ENCODE measurements around the gene PARP8. TPM values are rescaled to one million over a fixed set of nuclear protein-coding genes. Genes with fewer than 3 reads are reported as not detected.

The PARP8 gene
- total and polyA plus RNA-seq, 2 of the 8 experiments (the other 6 are each of a cell fraction or from before 2014, with no cell fraction given): 16.6 to 30.6 TPM

DNA sequence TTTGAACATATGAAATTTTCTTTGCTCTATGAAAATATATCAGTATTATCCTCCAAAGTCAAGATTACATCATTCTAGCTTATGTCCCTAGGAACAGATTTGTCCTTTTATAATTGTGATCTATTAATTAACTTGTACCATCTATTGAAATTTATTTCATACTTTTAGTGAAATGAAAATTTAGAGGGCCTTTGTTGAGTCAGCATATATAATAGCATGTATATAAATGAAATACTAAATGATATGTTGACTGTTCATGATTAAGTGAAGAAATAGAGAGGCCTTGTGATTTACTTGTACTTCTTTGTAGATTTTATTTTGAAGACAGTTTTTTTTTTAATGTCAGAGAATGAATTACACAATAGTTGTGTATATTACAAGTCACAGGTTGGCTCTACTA lies 86.4 kb downstream of the PARP8 start:
- no peaks in the 10 kb centered on the region for H3K27me3 ChIP-seq (replicated peaks in 1 of 4; ENCODE audit: control insufficient read depth in 3 of 4, extremely low read depth in 1 of 4, insufficient read depth in 3 of 4, low read length in 3 of 4)
- H2BK5ac ChIP-seq (ENCODE audit: low read depth, low read length): no peak overlapping the region
- H3K36me3 ChIP-seq (ENCODE audit: control insufficient read depth in 2 of 4, insufficient read depth in 4 of 4, low read length in 3 of 4): no peaks in the 10 kb centered on the region; a peak in 1 of 8 replicates
- no peak overlapping the region for H4K5ac ChIP-seq (ENCODE audit: insufficient read length, low read depth, low read length)
- H2BK15ac ChIP-seq (ENCODE audit: low read length): no peak overlapping the region
- CTCF ChIA-PET (ENCODE audit: partially characterized antibody): interaction anchor here (1.3 kb wide), 1 partner anchor 26 kb away, joined by 4 read pairs; no protein-coding TSS in a partner anchor
- no peak overlapping the region for H3K4me3 ChIP-seq (ENCODE audit: extremely low read depth in 1 of 4, insufficient read depth in 2 of 4, low read depth in 3 of 4, low read length in 4 of 4)
- H3K14ac ChIP-seq (ENCODE audit: insufficient read length): no peak overlapping the region
- H2AK5ac ChIP-seq (ENCODE audit: low read depth, low read length): no peak overlapping the region
- H3K79me1 ChIP-seq (ENCODE audit: low read depth, low read length): no peaks in the 10 kb centered on the region
- peaks cover 0 to 26% of the 10 kb centered on the region in 2 experiments; a peak in 2 of 4 replicates for H3K79me2 ChIP-seq (ENCODE audit: control insufficient read depth in 1 of 2, insufficient read depth in 2 of 2, low read length in 2 of 2)
- no peak overlapping the region for H3K4ac ChIP-seq (replicated peaks; ENCODE audit: insufficient read length, low read depth, low read length)
- H3K23ac ChIP-seq (ENCODE audit: insufficient read length): no peak overlapping the region
- H3K9me3 ChIP-seq (ENCODE audit: insufficient read depth in 2 of 2, low read depth in 1 of 2, low read length in 1 of 2): no peaks in the 10 kb centered on the region
- FAIRE-seq (no peak), DNase-seq (ENCODE audit: low read depth in 1 of 2, low spot score in 2 of 2) (no peak)
- no peak overlapping the region for H3K27ac ChIP-seq (ENCODE audit: low read depth, low read length)
- H2BK12ac ChIP-seq (ENCODE audit: low read depth, low read length): no peak overlapping the region
- POLR2A ChIA-PET (ENCODE audit: partially characterized antibody): no interaction called here
- no peak overlapping the region for H2BK20ac ChIP-seq (ENCODE audit: low read length)
- H3K18ac ChIP-seq (ENCODE audit: extremely low read depth, low read length): no peak overlapping the region
- H3K9ac ChIP-seq (replicated peaks in 1 of 4; ENCODE audit: extremely low read depth in 1 of 4, low read depth in 3 of 4, low read length in 3 of 4): no peak overlapping the region
- H3K4me1 ChIP-seq (replicated peaks in 1 of 4; ENCODE audit: control insufficient read depth in 3 of 4, insufficient read depth in 4 of 4, low read length in 3 of 4): no peaks in the 10 kb centered on the region
- H3K23me2 ChIP-seq (ENCODE audit: low read depth, low read length): no peaks in the 10 kb centered on the region
- TF ChIP-seq TEAD4 (IDR thresholded peaks at IDR 0.05; ENCODE audit: low read depth, low read length) (no peak), KDM1A (IDR thresholded peaks at IDR 0.05; ENCODE audit: borderline replicate concordance, low read length) (no peak), MAFK (IDR thresholded peaks at IDR 0.05; ENCODE audit: low read depth, low read length) (no peak), SUZ12 (IDR thresholded peaks at IDR 0.05; ENCODE audit: low read length) (no peak)
- no peak overlapping the region for H2AFZ ChIP-seq (ENCODE audit: low read length)
- no peak overlapping the region for H4K8ac ChIP-seq (ENCODE audit: extremely low read depth, insufficient read depth, low read length)
- H4K20me1 ChIP-seq (replicated peaks in 1 of 2; ENCODE audit: control insufficient read depth in 1 of 2, insufficient read depth in 2 of 2, low read length in 2 of 2): no peaks in the 10 kb centered on the region
- H3K56ac ChIP-seq (replicated peaks; ENCODE audit: insufficient read length, low read depth, low read length): no peak overlapping the region
- H3K4me2 ChIP-seq (ENCODE audit: insufficient read depth in 1 of 2, low read depth in 2 of 2, low read length in 2 of 2): no peak overlapping the region
- H4K91ac ChIP-seq (replicated peaks; ENCODE audit: insufficient read length, low read length): no peak overlapping the region
- H2BK120ac ChIP-seq (replicated peaks; ENCODE audit: low read depth, low read length): no peak overlapping the region

All from H1 (cell line).